ENCODE data around the gene ADO.

ADO gene

GRCh38 chr10:62801871-62802270 lies 2.6 kb upstream of the ADO start:
- Histone ChIP-seq H3K27me3 (ENCODE audit: low read depth, low read length) (peaks cover 3% of the 10 kb centered on the region; the same call in 1 of the 2 replicates), H3K4me1 (ENCODE audit: low read length) (peaks cover 9% of the 10 kb centered on the region)

GRCh38 chr10:62803724-62804355 lies 680 bp upstream of the ADO start:
- Histone ChIP-seq H3K4me3 (ENCODE audit: low read length) (peak overlapping the region; percentile 97), H3K27me3 (ENCODE audit: low read depth, low read length) (0 out of 2 replicates have a peak, but pooled peaks cover 2% of the 10 kb centered on the region), H3K9ac (ENCODE audit: low read length) (peak overlapping the region; percentile 83), H3K4me1 (ENCODE audit: low read length) (peaks cover 12% of the 10 kb centered on the region), H2AFZ (ENCODE audit: low read depth, low read length) (peak overlapping the region; percentile 90; the same call in 1 of the 2 replicates), H3K27ac (ENCODE audit: low read length) (peak overlapping the region; percentile 77; the same call in 1 of the 2 replicates), H4K20me1 (ENCODE audit: insufficient read depth, low read length) (peaks cover 27% of the 10 kb centered on the region), H3K4me2 (ENCODE audit: low read length) (peak overlapping the region; percentile 98), H3K36me3 (replicated peaks; ENCODE audit: low read depth, low read length) (peaks cover 13% of the 10 kb centered on the region), H3K9me3 (ENCODE audit: insufficient read depth, low read length) (no peaks in the 10 kb centered on the region), H3K79me2 (ENCODE audit: low read length) (peaks cover 40% of the 10 kb centered on the region)
- TF ChIP-seq CTCF (IDR thresholded peaks at IDR 0.05; ENCODE audit: low read depth, low read length) = no peak
- TF ChIP-seq EZH2phosphoT487 (IDR thresholded peaks at IDR 0.05; ENCODE audit: low read depth) = no peak

More at GRCh38 chr10:62801871-62802270, 2.6 kb upstream of the ADO start:
- no peak overlapping the region for H3K9ac ChIP-seq (ENCODE audit: low read length)
- TF ChIP-seq EZH2phosphoT487 (IDR thresholded peaks at IDR 0.05; ENCODE audit: low read depth) = no peak
- no peak for TF ChIP-seq CTCF (IDR thresholded peaks at IDR 0.05; ENCODE audit: low read depth, low read length)
- H3K79me2 ChIP-seq (ENCODE audit: low read length) = peaks cover 20% of the 10 kb centered on the region
- no peak overlapping the region for H2AFZ ChIP-seq (ENCODE audit: low read depth, low read length)
- H4K20me1 ChIP-seq (ENCODE audit: insufficient read depth, low read length) = peaks cover 9% of the 10 kb centered on the region
- H3K4me3 ChIP-seq (ENCODE audit: low read length) = no peak overlapping the region
- peaks cover 3% of the 10 kb centered on the region for H3K36me3 ChIP-seq (replicated peaks; ENCODE audit: low read depth, low read length)
- no peak overlapping the region for H3K4me2 ChIP-seq (ENCODE audit: low read length)
- H3K27ac ChIP-seq (ENCODE audit: low read length) = no peak overlapping the region
- no peaks in the 10 kb centered on the region for H3K9me3 ChIP-seq (ENCODE audit: insufficient read depth, low read length)

- peak overlapping the region; percentile 77 for H3K27ac ChIP-seq (ENCODE audit: low read length)
- H4K20me1 ChIP-seq (ENCODE audit: insufficient read depth, low read length) = peaks cover 28% of the 10 kb centered on the region
- H3K79me2 ChIP-seq (ENCODE audit: low read length) = peaks cover 40% of the 10 kb centered on the region
- peaks cover 13% of the 10 kb centered on the region for H3K4me1 ChIP-seq (ENCODE audit: low read length)
- peaks cover 13% of the 10 kb centered on the region for H3K36me3 ChIP-seq (replicated peaks; ENCODE audit: low read depth, low read length)
- no peak overlapping the region for H2AFZ ChIP-seq (ENCODE audit: low read depth, low read length)
- peak overlapping the region; percentile 83 for H3K9ac ChIP-seq (ENCODE audit: low read length)
- H3K4me2 ChIP-seq (ENCODE audit: low read length) = peak overlapping the region; percentile 98
- no peaks in the 10 kb centered on the region for H3K27me3 ChIP-seq (ENCODE audit: low read depth, low read length)
- H3K9me3 ChIP-seq (ENCODE audit: insufficient read depth, low read length) = no peaks in the 10 kb centered on the region
- no peak for TF ChIP-seq EZH2phosphoT487 (IDR thresholded peaks at IDR 0.05; ENCODE audit: low read depth)
- no peak for TF ChIP-seq CTCF (IDR thresholded peaks at IDR 0.05; ENCODE audit: low read depth, low read length)
- H3K4me3 ChIP-seq (ENCODE audit: low read length) = peak overlapping the region; percentile 97
Observed at GRCh38 chr10:62805231-62806099, 945 bp downstream of the ADO start.

GRCh38 chr10:62806251-62806650 lies 1.7 kb downstream of the ADO start:
- H3K79me2 ChIP-seq (ENCODE audit: low read length) = peaks cover 40% of the 10 kb centered on the region
- H3K36me3 ChIP-seq (replicated peaks; ENCODE audit: low read depth, low read length) = peaks cover 13% of the 10 kb centered on the region
- peaks cover 32% of the 10 kb centered on the region for H4K20me1 ChIP-seq (ENCODE audit: insufficient read depth, low read length)

More at GRCh38 chr10:62806251-62806650, 1.7 kb downstream of the ADO start:
- Histone ChIP-seq H3K9ac (ENCODE audit: low read length) (no peak overlapping the region), H2AFZ (ENCODE audit: low read depth, low read length) (no peak overlapping the region), H3K27me3 (ENCODE audit: low read depth, low read length) (no peaks in the 10 kb centered on the region), H3K4me3 (ENCODE audit: low read length) (peak overlapping the region; percentile 97), H3K27ac (ENCODE audit: low read length) (no peak overlapping the region), H3K4me2 (ENCODE audit: low read length) (peak overlapping the region; percentile 98), H3K4me1 (ENCODE audit: low read length) (peaks cover 21% of the 10 kb centered on the region), H3K9me3 (ENCODE audit: insufficient read depth, low read length) (no peaks in the 10 kb centered on the region)
- TF ChIP-seq CTCF (IDR thresholded peaks at IDR 0.05; ENCODE audit: low read depth, low read length) (no peak), EZH2phosphoT487 (IDR thresholded peaks at IDR 0.05; ENCODE audit: low read depth) (no peak)

Measured in OCI-LY3 (cell line).